ENCODE data around the gene FAM241A.

FAM241A gene

GRCh38 chr4:112146502-112146813, 1.2 kb downstream of the FAM241A start:
- no peaks in the 10 kb centered on the region for H3K27me3 ChIP-seq (ENCODE audit: insufficient read depth, poor library complexity, severe bottlenecking)
- no peak for DNase-seq (ENCODE audit: low read depth in 1 of 2, low spot score in 1 of 2)
- H3K27ac ChIP-seq (replicated peaks) = peak overlapping the region; percentile 84
- no peak for TF ChIP-seq SPI1 (IDR thresholded peaks at IDR 0.05; ENCODE audit: borderline replicate concordance, low read depth)
- no peak for TF ChIP-seq GABPA (IDR thresholded peaks at IDR 0.05; ENCODE audit: low read depth)
- no peak for TF ChIP-seq POLR2AphosphoS5 (IDR thresholded peaks at IDR 0.05; ENCODE audit: low read depth)
- TF ChIP-seq REST (IDR thresholded peaks at IDR 0.05; ENCODE audit: insufficient replicate concordance, low read depth) = no peak
- TF ChIP-seq CTCF (IDR thresholded peaks at IDR 0.05; ENCODE audit: insufficient read depth, low read length) = no peak
- H3K4me3 ChIP-seq (replicated peaks; ENCODE audit: insufficient read depth, low read length) = peak overlapping the region; percentile 86

- TF ChIP-seq POLR2AphosphoS5 (IDR thresholded peaks at IDR 0.05; ENCODE audit: low read depth) = no peak
- no peak for TF ChIP-seq CTCF (IDR thresholded peaks at IDR 0.05; ENCODE audit: insufficient read depth, low read length)
- TF ChIP-seq SPI1 (IDR thresholded peaks at IDR 0.05; ENCODE audit: borderline replicate concordance, low read depth) = no peak
- no peak for TF ChIP-seq REST (IDR thresholded peaks at IDR 0.05; ENCODE audit: insufficient replicate concordance, low read depth)
- TF ChIP-seq GABPA (IDR thresholded peaks at IDR 0.05; ENCODE audit: low read depth) = no peak
- H3K27me3 ChIP-seq (ENCODE audit: insufficient read depth, poor library complexity, severe bottlenecking) = no peaks in the 10 kb centered on the region
- H3K4me3 ChIP-seq (replicated peaks; ENCODE audit: insufficient read depth, low read length) = 0 out of 2 replicates have a peak overlapping the region, but pooled peaks have one; percentile 3
- no peak overlapping the region; the same call in 1 of the 2 replicates for H3K27ac ChIP-seq (replicated peaks)
- peak in 1 of 2 experiments; percentile 13 for DNase-seq (ENCODE audit: low read depth in 1 of 2, low spot score in 1 of 2)
Measured at GRCh38 chr4:112147697-112148096, 2.4 kb downstream of the FAM241A start.

GRCh38 chr4:112150920-112151319, 5.7 kb downstream of the FAM241A start:
- Histone ChIP-seq H3K4me3 (replicated peaks; ENCODE audit: insufficient read depth, low read length) (no peak overlapping the region), H3K27me3 (ENCODE audit: insufficient read depth, poor library complexity, severe bottlenecking) (no peaks in the 10 kb centered on the region), H3K27ac (replicated peaks) (no peak overlapping the region)
- DNase-seq (ENCODE audit: low read depth in 1 of 2, low spot score in 1 of 2) = no peak
- TF ChIP-seq CTCF (IDR thresholded peaks at IDR 0.05; ENCODE audit: insufficient read depth, low read length) = no peak
- no peak for TF ChIP-seq SPI1 (IDR thresholded peaks at IDR 0.05; ENCODE audit: borderline replicate concordance, low read depth)
- TF ChIP-seq GABPA (IDR thresholded peaks at IDR 0.05; ENCODE audit: low read depth) = no peak

GRCh38 chr4:112152521-112152920, 7.3 kb downstream of the FAM241A start:
- H3K27me3 ChIP-seq (ENCODE audit: insufficient read depth, poor library complexity, severe bottlenecking) = no peaks in the 10 kb centered on the region
- no peak for DNase-seq (ENCODE audit: low read depth in 1 of 2, low spot score in 1 of 2)
- H3K27ac ChIP-seq (replicated peaks) = no peak overlapping the region
- H3K4me3 ChIP-seq (replicated peaks; ENCODE audit: insufficient read depth, low read length) = no peak overlapping the region
- TF ChIP-seq POLR2AphosphoS5 (IDR thresholded peaks at IDR 0.05; ENCODE audit: low read depth) (no peak), CTCF (IDR thresholded peaks at IDR 0.05; ENCODE audit: insufficient read depth, low read length) (no peak), GABPA (IDR thresholded peaks at IDR 0.05; ENCODE audit: low read depth) (no peak), REST (IDR thresholded peaks at IDR 0.05; ENCODE audit: insufficient replicate concordance, low read depth) (no peak), SPI1 (IDR thresholded peaks at IDR 0.05; ENCODE audit: borderline replicate concordance, low read depth) (no peak)
